ENCODE data around the gene NTN4. TPM values are rescaled to one million over a fixed set of nuclear protein-coding genes. Genes with fewer than 3 reads are reported as not detected.
"Not testable (repeated sequence)": the region's sequence is repeated elsewhere in the genome, so short reads cannot be mapped to it uniquely, and the experiment has no call there.

NTN4 gene
- total and polyA plus RNA-seq, 7 donors = 3.7 to 17.4 (median 7.2) TPM

DNA sequence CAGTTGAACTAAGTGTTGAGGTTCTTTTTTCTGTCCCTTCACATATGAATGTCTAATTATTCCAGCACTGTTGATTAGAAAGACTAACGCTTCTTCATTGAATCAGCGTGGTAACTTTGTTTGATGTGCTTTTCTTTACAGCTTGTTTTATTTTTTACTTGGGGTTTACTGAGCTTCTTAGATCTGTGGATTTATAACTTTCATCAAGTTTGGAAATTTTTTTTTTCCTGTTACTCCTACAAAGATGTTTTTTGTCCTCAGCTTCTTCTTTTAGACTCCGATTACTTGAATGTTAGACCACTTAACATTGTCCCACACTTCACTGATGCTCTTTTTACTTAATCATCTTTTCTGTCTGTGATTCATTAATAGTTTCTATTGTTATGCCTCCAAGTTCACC, 31.5 kb downstream of the NTN4 start:
- no peaks in the 10 kb centered on the region for H3K9me3 ChIP-seq
- no peak for DNase-seq
- no peaks in the 10 kb centered on the region for H3K27me3 ChIP-seq
- H3K4me1 ChIP-seq = peaks cover 0 to 6% (median 2%) of the 10 kb centered on the region in 4 donors
- H3K27ac ChIP-seq = no peak overlapping the region
- WGBS, 2 donors = 95 to 96% methylated on average over 3 of the region's 3 CpGs
- no peak overlapping the region for H3K4me3 ChIP-seq
- TF ChIP-seq, protein P1, sequence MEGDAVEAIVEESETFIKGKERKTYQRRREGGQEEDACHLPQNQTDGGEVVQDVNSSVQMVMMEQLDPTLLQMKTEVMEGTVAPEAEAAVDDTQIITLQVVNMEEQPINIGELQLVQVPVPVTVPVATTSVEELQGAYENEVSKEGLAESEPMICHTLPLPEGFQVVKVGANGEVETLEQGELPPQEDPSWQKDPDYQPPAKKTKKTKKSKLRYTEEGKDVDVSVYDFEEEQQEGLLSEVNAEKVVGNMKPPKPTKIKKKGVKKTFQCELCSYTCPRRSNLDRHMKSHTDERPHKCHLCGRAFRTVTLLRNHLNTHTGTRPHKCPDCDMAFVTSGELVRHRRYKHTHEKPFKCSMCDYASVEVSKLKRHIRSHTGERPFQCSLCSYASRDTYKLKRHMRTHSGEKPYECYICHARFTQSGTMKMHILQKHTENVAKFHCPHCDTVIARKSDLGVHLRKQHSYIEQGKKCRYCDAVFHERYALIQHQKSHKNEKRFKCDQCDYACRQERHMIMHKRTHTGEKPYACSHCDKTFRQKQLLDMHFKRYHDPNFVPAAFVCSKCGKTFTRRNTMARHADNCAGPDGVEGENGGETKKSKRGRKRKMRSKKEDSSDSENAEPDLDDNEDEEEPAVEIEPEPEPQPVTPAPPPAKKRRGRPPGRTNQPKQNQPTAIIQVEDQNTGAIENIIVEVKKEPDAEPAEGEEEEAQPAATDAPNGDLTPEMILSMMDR (IDR thresholded peaks at IDR 0.05) = no peak
- no peaks in the 10 kb centered on the region for H3K36me3 ChIP-seq
- intact Hi-C loops (cut with DNase I) = no loop called here

DNA sequence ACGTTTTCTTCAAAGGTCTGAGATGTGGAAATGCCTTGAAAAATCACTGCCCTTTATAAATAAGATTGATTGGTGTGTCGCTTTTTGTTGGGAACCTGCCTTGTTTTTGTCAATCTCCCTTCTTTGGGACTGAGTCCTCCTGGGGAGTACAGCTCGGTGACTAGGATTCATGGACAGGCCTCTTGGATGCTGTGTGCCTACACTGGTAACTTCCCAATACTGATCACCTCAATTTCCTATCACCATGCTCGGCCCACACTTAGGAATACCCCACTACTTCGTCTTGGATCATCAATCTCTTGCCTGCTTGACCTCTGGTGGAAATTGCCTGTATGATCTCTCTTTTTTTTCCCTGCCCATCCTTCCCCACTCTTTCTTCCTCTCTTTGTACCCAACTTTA, 34.2 kb downstream of the NTN4 start:
- 73 to 83% methylated on average over 5 of the region's 5 CpGs for WGBS, 2 donors

DNA sequence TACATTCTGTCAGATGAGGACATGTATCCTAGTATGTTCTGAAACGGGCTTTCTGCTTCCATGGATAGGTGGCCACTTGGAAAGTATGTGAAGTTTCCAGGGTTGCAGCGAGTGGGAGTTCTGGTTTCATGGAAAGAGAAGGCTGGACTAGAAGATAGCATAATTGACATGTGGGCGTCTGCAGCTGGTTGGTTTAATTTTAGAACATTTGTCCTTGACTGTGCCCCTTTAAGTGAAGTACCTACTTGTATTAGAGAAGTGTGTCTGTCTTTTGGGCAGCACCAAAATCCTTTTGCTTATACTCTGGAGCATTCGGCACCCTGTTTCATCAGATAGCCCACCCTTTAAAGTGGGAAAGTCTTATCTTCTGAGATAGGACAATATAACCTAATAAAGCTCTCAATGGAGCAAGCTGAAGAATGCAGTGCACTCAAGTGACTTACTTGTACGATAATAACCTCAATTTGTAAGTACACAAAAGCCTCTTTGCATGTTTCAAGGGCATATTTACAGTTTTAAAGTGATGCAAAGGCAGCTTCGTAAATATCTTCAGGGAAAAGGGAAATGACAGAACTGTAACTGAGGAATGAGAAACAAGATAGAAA, 35.2 kb downstream of the NTN4 start:
- H3K4me1 ChIP-seq = no peaks in the 10 kb centered on the region
- DNase-seq = no peak
- intact Hi-C loops (cut with DNase I) = no loop called here
- no peak overlapping the region for H3K4me3 ChIP-seq
- H3K27me3 ChIP-seq = no peaks in the 10 kb centered on the region
- WGBS, 2 donors = 74 to 79% methylated on average over 6 of the region's 6 CpGs
- no peaks in the 10 kb centered on the region for H3K36me3 ChIP-seq
- no peaks in the 10 kb centered on the region for H3K9me3 ChIP-seq
- no peak for TF ChIP-seq EP300 (IDR thresholded peaks at IDR 0.05)
- H3K27ac ChIP-seq = no peak overlapping the region

More for the DNA sequence above, 34.2 kb downstream of the NTN4 start:
- Histone ChIP-seq H3K27me3 (no peaks in the 10 kb centered on the region), H3K4me1 (no peaks in the 10 kb centered on the region), H3K9me3 (no peaks in the 10 kb centered on the region), H3K36me3 (no peaks in the 10 kb centered on the region), H3K4me3 (no peak overlapping the region), H3K27ac (no peak overlapping the region)
- intact Hi-C loops (cut with DNase I) = no loop called here
- DNase-seq = no peak
- TF ChIP-seq POLR2AphosphoS5 (IDR thresholded peaks at IDR 0.05) (no peak), EP300 (IDR thresholded peaks at IDR 0.05) (no peak), POLR2A (IDR thresholded peaks at IDR 0.05) (no peak)
- TF ChIP-seq, protein P1 (IDR thresholded peaks at IDR 0.05) = no peak

DNA sequence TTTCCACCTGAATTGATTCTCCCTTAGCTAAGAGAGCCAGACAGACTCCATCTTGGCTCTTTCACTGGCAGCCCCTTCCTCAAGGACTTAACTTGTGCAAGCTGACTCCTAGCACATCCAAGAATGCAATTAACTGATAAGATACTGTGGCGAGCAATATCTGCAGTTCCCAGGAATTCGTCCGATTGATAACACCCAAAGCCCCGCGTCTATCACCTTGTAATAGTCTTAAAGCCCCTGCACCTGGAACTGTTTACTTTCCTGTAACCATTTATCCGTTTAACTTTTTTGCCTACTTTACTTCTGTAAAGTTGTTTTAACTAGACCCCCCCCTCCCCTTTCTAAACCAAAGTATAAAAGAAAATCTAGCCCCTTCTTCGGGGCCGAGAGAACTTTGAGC, 44.5 kb downstream of the NTN4 start:
- 93 to 95% methylated on average over 8 of the region's 8 CpGs for WGBS, 2 donors

DNA sequence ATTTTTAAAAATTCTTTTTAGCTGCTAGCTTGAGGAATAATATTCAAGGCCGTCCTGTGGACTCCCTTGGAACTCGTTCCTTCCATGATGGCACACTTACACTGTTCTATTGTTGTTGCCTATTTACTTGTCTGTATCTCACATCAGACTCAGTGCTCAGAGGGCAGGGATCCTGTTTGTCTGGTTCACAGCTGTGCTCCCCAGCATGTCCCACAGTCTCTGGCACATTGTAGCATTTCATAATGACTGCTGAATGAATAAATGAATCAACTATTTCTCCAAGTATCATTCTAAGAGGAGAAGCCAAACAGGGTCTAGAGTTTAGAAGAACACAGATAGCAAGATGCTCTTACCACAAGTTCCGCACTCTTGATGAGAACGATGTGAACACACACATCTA, 48.0 kb downstream of the NTN4 start:
- WGBS, 2 donors = 87 to 88% methylated on average over 4 of the region's 4 CpGs
- Histone ChIP-seq H3K9me3 (peaks cover 0 to 5% (median 1%) of the 10 kb centered on the region in 4 donors), H3K4me1 (peaks cover 0 to 4% (median 0%) of the 10 kb centered on the region in 4 donors), H3K27ac (no peak overlapping the region), H3K36me3 (no peaks in the 10 kb centered on the region), H3K4me3 (no peak overlapping the region), H3K27me3 (no peaks in the 10 kb centered on the region)
- intact Hi-C loops (cut with DNase I) = no loop called here
- DNase-seq = no peak
- TF ChIP-seq POLR2A (IDR thresholded peaks at IDR 0.05) = no peak

More for the DNA sequence above, 44.5 kb downstream of the NTN4 start:
- H3K4me3 ChIP-seq; H3K27ac ChIP-seq; H3K4me1 ChIP-seq; H3K36me3 ChIP-seq; DNase-seq; H3K27me3 ChIP-seq; H3K9me3 ChIP-seq; intact Hi-C loops (cut with DNase I): not testable (repeated sequence)

DNA sequence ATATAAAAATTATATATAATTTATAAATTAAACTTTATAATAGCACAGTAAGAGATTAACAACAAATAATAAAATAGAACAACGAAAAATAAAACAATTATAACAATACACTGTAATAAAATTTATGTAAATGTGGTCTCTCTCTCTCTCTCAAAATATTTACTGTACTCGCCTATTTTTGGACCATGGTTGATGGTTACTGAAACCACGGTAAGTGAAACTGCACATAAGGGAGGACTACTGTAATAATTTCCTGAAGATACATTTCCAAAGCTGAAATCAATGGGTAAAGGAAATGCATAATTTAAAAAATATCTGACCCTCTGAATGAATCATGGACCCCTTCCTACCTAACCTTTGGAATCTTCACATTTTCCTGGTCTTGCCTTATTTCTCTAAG, 48.9 kb downstream of the NTN4 start:
- H3K36me3 ChIP-seq = no peaks in the 10 kb centered on the region
- H3K4me3 ChIP-seq = no peak overlapping the region
- H3K9me3 ChIP-seq = peaks cover 0 to 5% (median 1%) of the 10 kb centered on the region in 4 donors
- H3K27me3 ChIP-seq = no peaks in the 10 kb centered on the region
- 42 to 64% methylated on average over 3 of the region's 3 CpGs for WGBS, 2 donors
- intact Hi-C loops (cut with DNase I) = no loop called here
- H3K4me1 ChIP-seq = peaks cover 0 to 10% (median 0%) of the 10 kb centered on the region in 4 donors
- no peak overlapping the region for H3K27ac ChIP-seq
- DNase-seq = no peak
- TF ChIP-seq POLR2A (IDR thresholded peaks at IDR 0.05) = no peak
- TF ChIP-seq, protein P1 (IDR thresholded peaks at IDR 0.05) = no peak
- TF ChIP-seq POLR2AphosphoS5 (IDR thresholded peaks at IDR 0.05) = no peak
- no peak for TF ChIP-seq EP300 (IDR thresholded peaks at IDR 0.05)
